Sigmoid colon (tissue), 3 donors: Measurements from ENCODE around the gene STAT5A.
"Not testable (repeated sequence)": the region's sequence is repeated elsewhere in the genome, so short reads cannot be mapped to it uniquely, and the experiment has no call there.

Source experiments
- CTCF ChIP-seq, 4 experiments: fragments of 450-650 bp in 3 of 4; fragments of 200-600 bp in 1 of 4; IDR thresholded peaks; one replicate each; pipeline ENCODE4 v1.5.1; 2016 to 2019; ENCODE audit warnings: antibody characterized with exemption in 4 of 4, mild to moderate bottlenecking in 3 of 4, moderate library complexity in 2 of 4
- POLR2A ChIP-seq, 2 donors: fragments of 450-650 bp; IDR thresholded peaks; one replicate each; pipeline ENCODE4 v1.6.1; 2016; ENCODE audit warnings: antibody characterized with exemption in 2 of 2, mild to moderate bottlenecking in 2 of 2, moderate library complexity in 2 of 2

- not testable (repeated sequence) for TF ChIP-seq CTCF, POLR2A (IDR thresholded peaks at IDR 0.05)
Observed at GRCh38 chr17:42299913-42300312, 11.6 kb downstream of the STAT5A start.
